G401 (cell line): ENCODE data around the gene SIK2. TPM values are rescaled to one million over a fixed set of nuclear protein-coding genes. Genes with fewer than 3 reads are reported as not detected.
"Not testable (repeated sequence)": the region's sequence is repeated elsewhere in the genome, so short reads cannot be mapped to it uniquely, and the experiment has no call there.

ENCODE experiments used
- DNase-seq: peaks from one replicate; pipeline ENCODE4 v3.0.0-alpha.2; 2015; ENCODE audit warnings: low spot score
- in situ Hi-C: cut with HindIII; loops from 2 replicates; pipeline ENCODE4 v1.10.0; 2016; ENCODE audit warnings: low sequenced_read_pairs, mixed read lengths
- total RNA-seq: library from RNA; depleted of rRNA; stranded (reverse); fragments of >200 nt; shearing (Covaris generic); gene quantifications from 2 replicates; pipeline ENCODE4 v1.2.3, GENCODE V29; 2014

SIK2 gene
- total RNA-seq, 1 experiment from 2014 or later: 53.1 TPM

- no peak for DNase-seq
- in situ Hi-C loops: no loop called here
These were observed 81.6 kb downstream of the SIK2 start for GRCh38 chr11:111683806-111684205.

DNA sequence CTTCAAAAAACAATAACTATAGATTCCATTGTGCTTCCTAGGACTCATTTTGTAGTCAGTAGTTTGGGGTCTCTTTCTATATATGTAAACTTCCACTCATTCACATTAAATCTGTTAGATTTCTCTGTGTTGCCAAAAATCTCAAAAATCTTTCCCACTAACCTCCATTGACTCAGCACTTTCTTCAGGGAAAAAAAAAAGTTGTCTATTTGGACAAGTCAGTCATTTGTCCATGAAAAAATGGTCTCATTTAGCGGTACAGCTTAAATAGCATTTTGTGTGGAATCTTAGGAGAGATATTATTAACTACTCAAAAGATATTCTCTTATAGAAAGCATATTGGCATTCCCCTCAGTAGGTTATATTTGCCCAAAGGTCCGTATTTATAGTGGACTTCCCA, 82.0 kb downstream of the SIK2 start:
- in situ Hi-C loops: no loop called here
- DNase-seq: no peak

DNA sequence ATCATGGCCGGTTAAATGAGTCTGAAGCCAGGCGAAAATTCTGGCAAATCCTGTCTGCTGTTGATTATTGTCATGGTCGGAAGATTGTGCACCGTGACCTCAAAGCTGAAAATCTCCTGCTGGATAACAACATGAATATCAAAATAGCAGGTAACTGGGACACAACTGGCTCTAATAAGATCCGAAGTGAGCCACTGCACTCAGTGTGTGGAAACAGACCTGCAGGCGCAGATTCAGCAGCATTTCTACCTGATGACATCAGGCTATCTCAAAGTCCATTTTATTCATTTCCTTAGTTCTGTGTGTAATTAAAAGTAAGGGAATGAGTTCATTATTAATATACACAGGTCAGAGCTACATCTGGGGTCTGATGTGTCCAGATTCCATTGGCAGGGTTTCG, 85.8 kb downstream of the SIK2 start:
- in situ Hi-C loops: no loop called here
- no peak for DNase-seq

- no peak for DNase-seq
- in situ Hi-C loops: no loop called here
These were observed 88.9 kb downstream of the SIK2 start for GRCh38 chr11:111691176-111691575.

DNA sequence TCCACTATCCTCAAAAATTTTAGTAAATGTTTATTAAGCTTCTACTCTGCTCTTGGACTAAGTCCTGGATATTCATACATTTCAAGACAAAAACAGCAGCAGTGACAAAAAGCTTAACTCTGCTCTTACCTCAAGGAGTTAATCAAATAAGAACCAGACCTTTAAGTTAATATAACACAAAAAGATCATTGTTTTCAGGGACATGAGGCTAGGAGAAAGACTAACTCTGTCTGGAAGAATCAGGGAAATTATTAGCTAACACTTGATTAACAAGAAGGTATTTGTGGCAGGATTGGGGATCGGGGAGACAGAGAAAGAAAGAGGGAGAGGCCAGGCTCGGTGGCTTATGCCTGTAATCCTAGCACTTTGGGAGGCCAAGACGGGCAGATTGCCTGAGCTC, 89.5 kb downstream of the SIK2 start:
- in situ Hi-C loops: no loop called here
- DNase-seq: no peak

GRCh38 chr11:111693224-111693937, 91.1 kb downstream of the SIK2 start:
- in situ Hi-C loops: no loop called here

GRCh38 chr11:111694851-111695250, 92.6 kb downstream of the SIK2 start:
- peak; percentile 30 for DNase-seq
- in situ Hi-C loops: no loop called here

More at GRCh38 chr11:111693224-111693937, 91.1 kb downstream of the SIK2 start:
- DNase-seq: no peak

GRCh38 chr11:111696556-111696955, 94.3 kb downstream of the SIK2 start:
- in situ Hi-C loops: no loop called here
- no peak for DNase-seq

GRCh38 chr11:111697933-111698371, 95.7 kb downstream of the SIK2 start:
- no peak for DNase-seq
- in situ Hi-C loops: no loop called here

- in situ Hi-C loops: no loop called here
- no peak for DNase-seq
These were observed 96.8 kb downstream of the SIK2 start for GRCh38 chr11:111698852-111699559.

GRCh38 chr11:111699579-111700156, 97.4 kb downstream of the SIK2 start:
- in situ Hi-C loops: no loop called here
- no peak for DNase-seq

DNA sequence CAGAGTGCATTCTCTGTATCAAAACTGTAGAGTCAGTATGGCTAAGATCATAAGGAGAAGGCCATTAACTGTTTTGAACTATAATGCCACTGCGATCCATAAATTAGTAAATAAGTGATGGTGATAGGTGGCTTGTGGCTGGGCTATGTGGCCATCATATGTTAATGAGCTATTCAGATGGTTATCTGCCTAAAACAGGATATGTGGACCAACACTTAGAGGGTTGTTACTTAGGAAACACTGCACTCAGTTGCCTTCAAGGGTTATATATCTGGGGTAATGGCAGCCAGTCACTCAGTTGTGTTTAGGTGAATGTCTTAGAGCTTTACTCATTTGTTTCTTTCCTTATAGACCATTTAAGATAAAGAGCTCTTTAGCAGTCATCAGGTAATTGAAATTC, 97.9 kb downstream of the SIK2 start:
- in situ Hi-C loops: no loop called here
- DNase-seq: no peak

DNA sequence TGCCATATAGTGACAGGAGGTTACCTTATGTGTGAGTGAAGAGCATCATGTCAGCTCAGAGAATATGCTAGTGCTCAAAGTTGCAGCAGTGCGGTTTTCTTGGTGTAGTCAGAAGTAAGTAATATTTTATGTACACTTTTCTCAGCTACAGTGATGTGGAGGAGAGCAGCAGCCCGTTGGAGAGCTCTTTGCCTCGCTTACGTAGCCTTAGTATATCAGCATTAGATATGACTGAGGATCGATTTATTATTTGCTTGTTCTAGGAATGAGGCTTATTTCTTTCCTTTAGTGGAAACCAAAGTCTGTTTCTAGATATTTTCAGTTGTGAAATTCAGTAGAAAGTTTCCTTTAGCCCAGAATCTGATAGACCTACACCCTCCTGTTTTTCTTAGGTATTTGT, 100.4 kb downstream of the SIK2 start:
- in situ Hi-C loops: no loop called here
- no peak for DNase-seq

DNA sequence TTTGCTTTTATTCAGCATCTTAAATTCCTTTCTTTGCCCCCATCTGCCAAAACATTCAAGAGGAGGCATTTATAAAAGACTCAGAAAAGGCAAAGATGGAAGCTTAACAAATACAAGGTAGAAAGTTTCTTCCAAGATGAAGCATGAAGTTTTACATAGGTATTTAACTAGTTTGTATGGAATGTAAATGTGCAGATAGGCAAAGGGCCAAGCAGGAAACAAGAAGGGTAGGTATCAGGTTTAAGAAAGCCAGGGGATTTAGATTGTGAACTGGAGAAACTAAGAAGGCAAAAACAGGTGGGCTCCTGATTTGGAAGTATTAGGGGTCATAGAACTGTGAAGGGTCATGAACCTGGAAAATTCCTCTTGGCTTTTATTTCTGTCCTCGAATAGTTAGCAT, 101.3 kb downstream of the SIK2 start:
- DNase-seq: no peak
- in situ Hi-C loops: no loop called here

- DNase-seq: no peak
- in situ Hi-C loops: no loop called here
These were observed 104.9 kb downstream of the SIK2 start for GRCh38 chr11:111707039-111707690.

- DNase-seq: no peak
- in situ Hi-C loops: no loop called here
These were observed 105.4 kb downstream of the SIK2 start for GRCh38 chr11:111707691-111708067.

GRCh38 chr11:111714522-111714921, 112.3 kb downstream of the SIK2 start:
- DNase-seq: no peak
- in situ Hi-C loops: no loop called here

DNA sequence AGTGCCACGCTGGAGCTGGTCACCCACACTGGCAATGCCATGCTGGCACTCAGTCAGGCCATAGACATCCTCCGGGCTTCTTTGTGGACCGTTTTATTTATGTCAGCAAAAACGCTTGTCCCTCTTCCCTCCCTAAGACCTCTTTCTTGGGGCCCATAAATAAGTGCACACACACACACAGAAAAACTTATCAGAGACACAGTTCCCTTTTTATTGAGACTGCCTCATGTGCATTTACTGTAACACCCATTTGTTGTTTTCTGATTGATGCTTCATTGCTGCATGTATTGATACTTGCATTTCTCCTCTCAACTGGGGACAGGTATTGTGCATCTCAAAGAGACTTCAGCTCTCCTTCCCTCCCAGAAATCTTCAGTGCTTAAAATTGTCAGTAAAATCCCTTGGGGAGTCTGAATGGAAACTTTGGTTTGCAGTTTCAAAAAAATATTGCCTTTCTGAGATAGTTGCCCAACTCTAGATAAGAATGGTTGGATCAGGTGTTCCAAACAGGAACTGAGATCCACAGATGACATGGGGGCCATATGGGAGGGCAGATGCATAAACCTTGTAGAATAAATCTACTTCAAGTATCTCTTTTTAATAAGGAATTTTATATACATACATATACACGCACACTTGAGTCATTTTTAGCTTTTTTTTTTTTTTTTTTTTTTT, 113.0 kb downstream of the SIK2 start:
- DNase-seq: peak; percentile 39
- in situ Hi-C loops: no loop called here

DNA sequence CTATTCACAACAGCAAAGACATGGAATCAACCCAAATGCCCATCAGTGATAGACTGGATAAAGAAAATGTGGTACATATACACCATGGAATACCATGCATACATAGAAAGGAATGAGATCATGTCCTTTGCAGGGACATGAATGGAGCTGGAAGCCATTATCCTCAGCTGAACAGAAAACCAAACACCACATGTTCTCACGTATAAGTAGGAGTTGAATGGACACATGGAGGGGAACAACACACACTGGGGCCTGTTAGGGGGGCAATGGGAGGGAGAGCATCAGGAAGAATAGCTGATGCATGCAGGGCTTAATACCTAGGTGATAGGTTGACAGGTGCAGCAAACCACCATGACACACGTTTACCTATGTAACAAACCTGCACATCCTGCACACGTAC, 115.4 kb downstream of the SIK2 start:
- in situ Hi-C loops: not testable (repeated sequence)

More for the DNA sequence above, 115.4 kb downstream of the SIK2 start:
- DNase-seq: not testable (repeated sequence)
